BE2C (cell line): ENCODE results near the gene NR3C1.

Source experiments
- DNase-seq: peaks from one replicate; pipeline ENCODE4 v3.0.0-alpha.2; 2020
- H3K27me3 ChIP-seq: fragments of 250-450 bp; sonication (Bioruptor Pico); 2 replicates; pipeline ENCODE4 v1.5.1; 2020; ENCODE audit warnings: mild to moderate bottlenecking
- H3K36me3 ChIP-seq: fragments of 250-450 bp; sonication (Bioruptor Pico); 2 replicates; pipeline ENCODE4 v1.5.1; 2020; ENCODE audit warnings: mild to moderate bottlenecking
- H3K4me1 ChIP-seq: fragments of 250-450 bp; sonication (Bioruptor Pico); 2 replicates; pipeline ENCODE4 v1.5.1; 2020
- H3K4me3 ChIP-seq: 2 replicates; pipeline ENCODE4 v1.5.1; 2011; ENCODE audit warnings: low read depth, low read length
- H3K9me3 ChIP-seq: fragments of 250-450 bp; sonication (Bioruptor Pico); 2 replicates; pipeline ENCODE4 v1.5.1; 2020
- TF ChIP-seq, protein P1 (sequence below): IDR thresholded peaks from 2 replicates; pipeline ENCODE4 v1.5.1; 2012; ENCODE audit warnings: mild to moderate bottlenecking, low read depth, low read length

The NR3C1 gene

DNA sequence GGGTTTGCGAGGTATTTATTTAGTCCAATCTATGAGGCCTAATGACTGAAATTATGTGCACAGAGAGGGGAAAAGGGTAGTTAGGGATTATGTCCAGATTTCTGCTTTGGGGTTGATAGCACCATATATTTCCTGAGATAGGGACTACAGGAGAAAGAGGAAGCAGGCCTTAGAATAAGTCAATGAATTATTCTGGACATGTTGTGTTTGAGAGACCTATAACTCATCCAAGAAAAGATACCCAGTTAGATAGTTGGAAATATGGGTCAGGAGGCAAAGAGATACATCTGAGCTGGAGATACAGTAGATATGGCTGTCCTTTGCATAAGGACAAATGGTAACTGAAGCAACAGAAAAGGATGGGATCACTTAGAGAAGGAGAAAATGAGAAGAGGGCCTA, 53.1 kb downstream of the NR3C1 start:
- Histone ChIP-seq H3K9me3 (no peaks in the 10 kb centered on the region), H3K4me3 (no peak overlapping the region), H3K4me1 (no peaks in the 10 kb centered on the region), H3K27me3 (no peaks in the 10 kb centered on the region), H3K36me3 (no peaks in the 10 kb centered on the region)
- no peak for DNase-seq
- TF ChIP-seq, protein P1, sequence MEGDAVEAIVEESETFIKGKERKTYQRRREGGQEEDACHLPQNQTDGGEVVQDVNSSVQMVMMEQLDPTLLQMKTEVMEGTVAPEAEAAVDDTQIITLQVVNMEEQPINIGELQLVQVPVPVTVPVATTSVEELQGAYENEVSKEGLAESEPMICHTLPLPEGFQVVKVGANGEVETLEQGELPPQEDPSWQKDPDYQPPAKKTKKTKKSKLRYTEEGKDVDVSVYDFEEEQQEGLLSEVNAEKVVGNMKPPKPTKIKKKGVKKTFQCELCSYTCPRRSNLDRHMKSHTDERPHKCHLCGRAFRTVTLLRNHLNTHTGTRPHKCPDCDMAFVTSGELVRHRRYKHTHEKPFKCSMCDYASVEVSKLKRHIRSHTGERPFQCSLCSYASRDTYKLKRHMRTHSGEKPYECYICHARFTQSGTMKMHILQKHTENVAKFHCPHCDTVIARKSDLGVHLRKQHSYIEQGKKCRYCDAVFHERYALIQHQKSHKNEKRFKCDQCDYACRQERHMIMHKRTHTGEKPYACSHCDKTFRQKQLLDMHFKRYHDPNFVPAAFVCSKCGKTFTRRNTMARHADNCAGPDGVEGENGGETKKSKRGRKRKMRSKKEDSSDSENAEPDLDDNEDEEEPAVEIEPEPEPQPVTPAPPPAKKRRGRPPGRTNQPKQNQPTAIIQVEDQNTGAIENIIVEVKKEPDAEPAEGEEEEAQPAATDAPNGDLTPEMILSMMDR, result no peak

DNA sequence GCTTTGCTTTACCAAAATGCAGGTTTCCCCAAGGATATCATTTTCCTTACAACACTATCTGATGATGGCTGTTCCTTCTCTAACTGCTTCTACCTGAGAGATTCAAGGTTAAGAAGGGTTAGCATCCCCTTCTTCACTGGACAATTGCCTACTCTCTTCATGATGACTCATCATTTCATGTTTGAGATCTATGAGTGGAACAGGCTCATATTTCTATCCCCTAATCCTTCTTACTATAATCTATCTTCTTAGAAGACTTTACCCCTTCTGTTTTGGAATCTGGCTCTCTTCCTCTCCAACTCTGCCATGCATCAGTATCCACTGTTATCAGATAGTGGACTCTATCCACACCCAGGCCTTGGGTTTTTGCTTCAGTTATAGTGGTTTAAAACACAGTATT, 54.3 kb downstream of the NR3C1 start:
- Histone ChIP-seq H3K9me3 (no peaks in the 10 kb centered on the region), H3K27me3 (no peaks in the 10 kb centered on the region), H3K4me1 (no peaks in the 10 kb centered on the region), H3K36me3 (no peaks in the 10 kb centered on the region), H3K4me3 (no peak overlapping the region)
- DNase-seq, result no peak
- TF ChIP-seq, protein P1, result no peak

DNA sequence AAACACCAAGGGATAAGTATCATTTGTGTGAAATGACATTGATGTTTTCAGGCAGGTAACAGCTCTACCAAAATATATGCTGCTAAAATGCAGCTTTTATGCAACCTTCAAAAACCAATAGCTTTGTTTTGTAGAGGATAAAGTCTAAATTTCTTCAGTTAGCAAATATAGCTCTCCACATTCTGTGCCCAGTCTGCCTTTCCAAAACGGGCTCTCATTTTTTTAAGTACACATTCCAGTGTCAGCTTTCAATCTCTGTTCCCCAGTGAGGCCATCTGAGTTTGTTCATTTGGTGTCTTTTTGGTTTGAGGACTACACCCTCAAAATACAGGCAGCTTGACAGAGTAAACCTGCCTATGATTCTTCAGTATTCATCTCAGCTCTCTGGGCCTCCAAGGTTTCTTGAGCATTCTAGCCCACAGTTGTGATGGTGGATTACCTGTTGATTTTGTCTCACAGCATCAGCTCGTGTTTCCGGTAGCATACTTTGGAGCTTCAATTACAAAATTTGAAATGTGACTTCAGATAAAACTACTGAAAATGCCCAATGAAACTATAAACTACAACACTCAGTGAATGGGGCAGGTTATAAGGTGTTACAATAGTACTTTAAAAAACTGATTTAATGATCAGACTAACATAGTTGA, 55.7 kb downstream of the NR3C1 start:
- TF ChIP-seq, protein P1, result no peak
- H3K36me3 ChIP-seq, result no peaks in the 10 kb centered on the region
- no peak overlapping the region for H3K4me3 ChIP-seq
- H3K27me3 ChIP-seq, result no peaks in the 10 kb centered on the region
- no peaks in the 10 kb centered on the region for H3K9me3 ChIP-seq
- no peaks in the 10 kb centered on the region for H3K4me1 ChIP-seq
- DNase-seq, result no peak

- H3K4me3 ChIP-seq, result no peak overlapping the region
- DNase-seq, result no peak
- H3K27me3 ChIP-seq, result no peaks in the 10 kb centered on the region
- TF ChIP-seq, protein P1, result no peak
- no peaks in the 10 kb centered on the region for H3K36me3 ChIP-seq
- H3K4me1 ChIP-seq, result no peaks in the 10 kb centered on the region
- no peaks in the 10 kb centered on the region for H3K9me3 ChIP-seq
Observed at GRCh38 chr5:143347046-143347445, 56.4 kb downstream of the NR3C1 start.

- no peaks in the 10 kb centered on the region for H3K9me3 ChIP-seq
- no peak overlapping the region for H3K4me3 ChIP-seq
- no peaks in the 10 kb centered on the region for H3K27me3 ChIP-seq
- H3K36me3 ChIP-seq, result no peaks in the 10 kb centered on the region
- TF ChIP-seq, protein P1, result no peak
- H3K4me1 ChIP-seq, result no peaks in the 10 kb centered on the region
- no peak for DNase-seq
Observed at GRCh38 chr5:143345671-143346440, 57.6 kb downstream of the NR3C1 start.

GRCh38 chr5:143343042-143343441, 60.4 kb downstream of the NR3C1 start:
- H3K9me3 ChIP-seq, result no peaks in the 10 kb centered on the region
- no peaks in the 10 kb centered on the region for H3K4me1 ChIP-seq
- no peak for DNase-seq
- no peaks in the 10 kb centered on the region for H3K27me3 ChIP-seq
- H3K36me3 ChIP-seq, result no peaks in the 10 kb centered on the region
- TF ChIP-seq, protein P1, result no peak
- no peak overlapping the region for H3K4me3 ChIP-seq
